Measurements from ENCODE around the gene CGB5.

GRCh38 chr19:49014870-49015255 lies 28.8 kb upstream of the CGB5 start:
- no peak for TF ChIP-seq TAF1 (IDR thresholded peaks at IDR 0.05; ENCODE audit: borderline replicate concordance, low read depth, low read length)
- no peak for TF ChIP-seq CTCF (IDR thresholded peaks at IDR 0.05)
- no peak for TF ChIP-seq MXI1 (IDR thresholded peaks at IDR 0.05; ENCODE audit: low read depth, low read length)

Measured in SK-N-SH (cell line).